ENCODE measurements around the gene SUSD1.

DNA sequence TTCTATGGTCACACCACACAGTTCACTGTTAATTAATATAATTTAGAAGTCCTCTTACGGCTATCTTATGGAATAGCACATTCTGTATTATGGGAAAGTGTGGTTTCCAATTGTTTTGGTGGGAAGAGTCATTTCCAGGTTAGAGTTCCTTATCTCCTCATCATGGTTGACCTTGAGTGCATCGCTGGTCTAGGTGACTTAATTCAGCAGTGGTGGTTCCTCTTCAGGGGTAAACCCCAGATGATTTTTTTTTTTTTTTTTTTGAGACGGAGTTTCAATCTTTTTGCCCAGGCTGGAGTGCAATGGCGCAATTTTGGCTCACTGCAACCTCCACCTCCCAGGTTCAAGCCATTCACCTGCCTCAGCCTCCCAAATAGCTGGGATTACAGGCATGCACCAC lies 171.6 kb downstream of the SUSD1 start:
- TF ChIP-seq, protein P1, sequence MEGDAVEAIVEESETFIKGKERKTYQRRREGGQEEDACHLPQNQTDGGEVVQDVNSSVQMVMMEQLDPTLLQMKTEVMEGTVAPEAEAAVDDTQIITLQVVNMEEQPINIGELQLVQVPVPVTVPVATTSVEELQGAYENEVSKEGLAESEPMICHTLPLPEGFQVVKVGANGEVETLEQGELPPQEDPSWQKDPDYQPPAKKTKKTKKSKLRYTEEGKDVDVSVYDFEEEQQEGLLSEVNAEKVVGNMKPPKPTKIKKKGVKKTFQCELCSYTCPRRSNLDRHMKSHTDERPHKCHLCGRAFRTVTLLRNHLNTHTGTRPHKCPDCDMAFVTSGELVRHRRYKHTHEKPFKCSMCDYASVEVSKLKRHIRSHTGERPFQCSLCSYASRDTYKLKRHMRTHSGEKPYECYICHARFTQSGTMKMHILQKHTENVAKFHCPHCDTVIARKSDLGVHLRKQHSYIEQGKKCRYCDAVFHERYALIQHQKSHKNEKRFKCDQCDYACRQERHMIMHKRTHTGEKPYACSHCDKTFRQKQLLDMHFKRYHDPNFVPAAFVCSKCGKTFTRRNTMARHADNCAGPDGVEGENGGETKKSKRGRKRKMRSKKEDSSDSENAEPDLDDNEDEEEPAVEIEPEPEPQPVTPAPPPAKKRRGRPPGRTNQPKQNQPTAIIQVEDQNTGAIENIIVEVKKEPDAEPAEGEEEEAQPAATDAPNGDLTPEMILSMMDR (IDR thresholded peaks at IDR 0.05 in 8 of 11, conservative IDR thresholded peaks at IDR 0.05 in 3 of 11) = no peak
- TF ChIP-seq POLR2A (IDR thresholded peaks at IDR 0.05) (no peak), POLR2AphosphoS5 (IDR thresholded peaks at IDR 0.05) (no peak)

Data from spleen (tissue), 7 donors.